Epidermal melanocyte (primary cell): ENCODE measurements around the gene KCTD8.
"Not testable (repeated sequence)": the region's sequence is repeated elsewhere in the genome, so short reads cannot be mapped to it uniquely, and the experiment has no call there.

Experiments
- DNase-seq: peaks from one replicate; pipeline ENCODE4 v3.0.0; 2011; ENCODE audit warnings: low spot score; ENCODE audit not compliant: insufficient read length

The KCTD8 gene

GRCh38 chr4:44326741-44327140 is 121.9 kb downstream of the KCTD8 start:
- DNase-seq, result no peak

GRCh38 chr4:44320833-44321232 is 127.8 kb downstream of the KCTD8 start:
- no peak for DNase-seq

- no peak for DNase-seq
These were observed 129.5 kb downstream of the KCTD8 start for GRCh38 chr4:44319129-44319528.

GRCh38 chr4:44313702-44314101 is 134.9 kb downstream of the KCTD8 start:
- DNase-seq, result no peak

- no peak for DNase-seq
These were observed 161.1 kb downstream of the KCTD8 start for GRCh38 chr4:44287505-44287904.

GRCh38 chr4:44279469-44279868 is 169.1 kb downstream of the KCTD8 start:
- DNase-seq, result no peak

GRCh38 chr4:44279066-44279465 is 169.5 kb downstream of the KCTD8 start:
- no peak for DNase-seq

GRCh38 chr4:44257461-44257860 is 191.1 kb downstream of the KCTD8 start:
- no peak for DNase-seq

- DNase-seq, result no peak
These were observed 192.2 kb downstream of the KCTD8 start for GRCh38 chr4:44256414-44256813.

- DNase-seq, result no peak
These were observed 211.0 kb downstream of the KCTD8 start for GRCh38 chr4:44237643-44238042.

GRCh38 chr4:44235897-44236296 is 212.7 kb downstream of the KCTD8 start:
- no peak for DNase-seq

- DNase-seq, result no peak
These were observed 216.3 kb downstream of the KCTD8 start for GRCh38 chr4:44232262-44232661.

GRCh38 chr4:44231006-44231405 is 217.6 kb downstream of the KCTD8 start:
- no peak for DNase-seq

- DNase-seq, result no peak
These were observed 220.3 kb downstream of the KCTD8 start for GRCh38 chr4:44228326-44228725.

- DNase-seq, result no peak
These were observed 227.2 kb downstream of the KCTD8 start for GRCh38 chr4:44221407-44221806.

GRCh38 chr4:44210750-44211149 is 237.9 kb downstream of the KCTD8 start:
- DNase-seq, result no peak

GRCh38 chr4:44196796-44197195 is 251.8 kb downstream of the KCTD8 start:
- no peak for DNase-seq

- DNase-seq, result no peak
These were observed 254.2 kb downstream of the KCTD8 start for GRCh38 chr4:44194365-44194764.

- no peak for DNase-seq
These were observed 261.8 kb downstream of the KCTD8 start for GRCh38 chr4:44186850-44187246.

- DNase-seq, result no peak
These were observed 262.3 kb downstream of the KCTD8 start for GRCh38 chr4:44186096-44186849.

GRCh38 chr4:44181491-44182349 is 266.9 kb downstream of the KCTD8 start:
- DNase-seq, result not testable (repeated sequence)

- DNase-seq, result not testable (repeated sequence)
These were observed 280.8 kb downstream of the KCTD8 start for GRCh38 chr4:44167766-44168165.

GRCh38 chr4:44165938-44166337 is 282.7 kb downstream of the KCTD8 start:
- no peak for DNase-seq
